HEK293 (cell line): ENCODE measurements around the gene TCEA2.

Experiments used
- GLIS1 ChIP-seq: fragments of 450-650 bp; formaldehyde crosslinking; IDR thresholded peaks from 2 replicates; pipeline ENCODE4 v1.5.1; 2016; ENCODE audit warnings: missing biosample characterization, missing genetic modification characterization
- GLIS2 ChIP-seq: fragments of 450-650 bp; formaldehyde crosslinking; IDR thresholded peaks from 2 replicates; pipeline ENCODE4 v1.5.1; 2016; ENCODE audit warnings: missing biosample characterization, missing genetic modification characterization
- HOXA7 ChIP-seq: sonication (generic); formaldehyde crosslinking; IDR thresholded peaks from 2 replicates; pipeline ENCODE4 v1.8.1; 2022; ENCODE audit warnings: missing genetic modification reagents, borderline replicate concordance
- HOXC10 ChIP-seq: sonication (generic); formaldehyde crosslinking; IDR thresholded peaks from 2 replicates; pipeline ENCODE4 v1.8.1; 2023; ENCODE audit warnings: mild to moderate bottlenecking, missing genetic modification reagents
- KLF16 ChIP-seq: fragments of 450-650 bp; formaldehyde crosslinking; IDR thresholded peaks from 2 replicates; pipeline ENCODE4 v1.5.1; 2017; ENCODE audit warnings: missing biosample characterization, missing genetic modification characterization
- KLF8 ChIP-seq: fragments of 450-650 bp; formaldehyde crosslinking; IDR thresholded peaks from 2 replicates; pipeline ENCODE4 v1.5.1; 2016; ENCODE audit warnings: missing biosample characterization, missing genetic modification characterization
- RBAK ChIP-seq: fragments of 450-650 bp; formaldehyde crosslinking; IDR thresholded peaks from 2 replicates; pipeline ENCODE4 v1.5.1; 2016; ENCODE audit warnings: missing biosample characterization, missing genetic modification characterization
- SP2 ChIP-seq: fragments of 450-650 bp; formaldehyde crosslinking; IDR thresholded peaks from 2 replicates; pipeline ENCODE4 v1.5.1; 2016; ENCODE audit warnings: missing biosample characterization, missing genetic modification characterization
- SP3 ChIP-seq: fragments of 450-650 bp; formaldehyde crosslinking; IDR thresholded peaks from 2 replicates; pipeline ENCODE4 v1.5.1; 2016; ENCODE audit warnings: missing biosample characterization, missing genetic modification characterization
- YY2 ChIP-seq: fragments of 450-650 bp; formaldehyde crosslinking; IDR thresholded peaks from 2 replicates; pipeline ENCODE4 v1.5.1; 2016; ENCODE audit warnings: missing biosample characterization, missing genetic modification characterization
- ZEB2 ChIP-seq: fragments of 450-650 bp; formaldehyde crosslinking; IDR thresholded peaks from 2 replicates; pipeline ENCODE4 v1.5.1; 2016; ENCODE audit warnings: missing biosample characterization, missing genetic modification characterization
- ZNF112 ChIP-seq: fragments of 450-650 bp; formaldehyde crosslinking; IDR thresholded peaks from 2 replicates; pipeline ENCODE4 v1.5.0; 2017; ENCODE audit warnings: missing biosample characterization, missing genetic modification characterization
- ZNF114 ChIP-seq: fragments of 450-650 bp; formaldehyde crosslinking; IDR thresholded peaks from 2 replicates; pipeline ENCODE4 v1.5.0; 2017; ENCODE audit warnings: missing biosample characterization, missing genetic modification characterization
- ZNF121 ChIP-seq: fragments of 450-650 bp; formaldehyde crosslinking; IDR thresholded peaks from 2 replicates; pipeline ENCODE4 v1.5.1; 2016; ENCODE audit warnings: missing biosample characterization, missing genetic modification characterization
- ZNF155 ChIP-seq: fragments of 450-650 bp; formaldehyde crosslinking; IDR thresholded peaks from 2 replicates; pipeline ENCODE4 v1.5.1; 2016; ENCODE audit warnings: missing biosample characterization, missing genetic modification characterization
- ZNF169 ChIP-seq: fragments of 450-650 bp; formaldehyde crosslinking; IDR thresholded peaks from 2 replicates; pipeline ENCODE4 v1.5.1; 2016; ENCODE audit warnings: missing biosample characterization, missing genetic modification characterization
- ZNF211 ChIP-seq: fragments of 450-650 bp; formaldehyde crosslinking; IDR thresholded peaks from 2 replicates; pipeline ENCODE4 v1.5.1; 2016; ENCODE audit warnings: low read depth, missing biosample characterization, missing genetic modification characterization
- ZNF214 ChIP-seq: fragments of 450-650 bp; formaldehyde crosslinking; IDR thresholded peaks from 2 replicates; pipeline ENCODE4 v1.5.1; 2017; ENCODE audit warnings: missing biosample characterization, mild to moderate bottlenecking, missing genetic modification characterization, borderline replicate concordance
- ZNF354C ChIP-seq: fragments of 450-650 bp; formaldehyde crosslinking; IDR thresholded peaks from 2 replicates; pipeline ENCODE4 v1.5.1; 2016; ENCODE audit warnings: missing biosample characterization, missing genetic modification characterization, low read depth, borderline replicate concordance
- ZNF423 ChIP-seq: fragments of 450-650 bp; formaldehyde crosslinking; IDR thresholded peaks from 2 replicates; pipeline ENCODE4 v1.5.1; 2016; ENCODE audit warnings: missing biosample characterization, missing genetic modification characterization
- ZNF548 ChIP-seq: fragments of 450-650 bp; formaldehyde crosslinking; IDR thresholded peaks from 2 replicates; pipeline ENCODE4 v1.5.1; 2016; ENCODE audit warnings: missing biosample characterization, missing genetic modification characterization
- ZNF549 ChIP-seq: fragments of 450-650 bp; IDR thresholded peaks from 2 replicates; pipeline ENCODE4 v1.5.1; 2018; ENCODE audit warnings: missing biosample characterization, missing genetic modification characterization, mild to moderate bottlenecking, inconsistent platforms, moderate library complexity
- ZNF560 ChIP-seq: fragments of 450-650 bp; formaldehyde crosslinking; IDR thresholded peaks from 2 replicates; pipeline ENCODE4 v1.5.1; 2017; ENCODE audit warnings: missing biosample characterization, missing genetic modification characterization, borderline replicate concordance
- ZNF610 ChIP-seq: fragments of 450-650 bp; formaldehyde crosslinking; IDR thresholded peaks from 2 replicates; pipeline ENCODE4 v1.5.1; 2016; ENCODE audit warnings: missing biosample characterization, missing genetic modification characterization, borderline replicate concordance
- ZNF624 ChIP-seq: fragments of 450-650 bp; formaldehyde crosslinking; IDR thresholded peaks from 2 replicates; pipeline ENCODE4 v1.5.1; 2017; ENCODE audit warnings: missing biosample characterization, missing genetic modification characterization
- ZNF626 ChIP-seq: fragments of 450-650 bp; sonication (Bioruptor Pico); formaldehyde crosslinking; IDR thresholded peaks from 2 replicates; pipeline ENCODE4 v1.5.1; 2018; ENCODE audit warnings: missing biosample characterization, missing genetic modification characterization, inconsistent platforms
- ZNF664 ChIP-seq: fragments of 450-650 bp; formaldehyde crosslinking; IDR thresholded peaks from 2 replicates; pipeline ENCODE4 v1.5.1; 2016; ENCODE audit warnings: missing biosample characterization, missing genetic modification characterization
- ZNF701 ChIP-seq: fragments of 450-650 bp; formaldehyde crosslinking; IDR thresholded peaks from 2 replicates; pipeline ENCODE4 v1.5.1; 2016; ENCODE audit warnings: missing biosample characterization, missing genetic modification characterization
- ZNF76 ChIP-seq: fragments of 450-650 bp; formaldehyde crosslinking; IDR thresholded peaks from 2 replicates; pipeline ENCODE4; 2016; ENCODE audit warnings: low read depth, missing biosample characterization, missing genetic modification characterization, borderline replicate concordance
- TF ChIP-seq, protein P1 (sequence below): fragments of 450-650 bp; IDR thresholded peaks from 2 replicates; pipeline ENCODE4 v1.5.1; 2018; ENCODE audit warnings: missing biosample characterization, missing genetic modification characterization
- TF ChIP-seq, protein P2 (sequence below): fragments of 450-650 bp; formaldehyde crosslinking; IDR thresholded peaks from 2 replicates; pipeline ENCODE4 v1.5.1; 2017; ENCODE audit warnings: missing biosample characterization, missing genetic modification characterization
- TF ChIP-seq, protein P3 (sequence below): fragments of 450-650 bp; formaldehyde crosslinking; IDR thresholded peaks from 2 replicates; pipeline ENCODE4 v1.5.1; 2017; ENCODE audit warnings: missing biosample characterization, missing genetic modification characterization
- TF ChIP-seq, protein P4 (sequence below): fragments of 450-650 bp; IDR thresholded peaks from 2 replicates; pipeline ENCODE4 v1.5.1; 2018; ENCODE audit warnings: missing biosample characterization, mild to moderate bottlenecking, missing genetic modification characterization
- TF ChIP-seq, protein P5 (sequence below): fragments of 450-650 bp; formaldehyde crosslinking; IDR thresholded peaks from 2 replicates; pipeline ENCODE4 v1.5.1; 2017; ENCODE audit warnings: missing biosample characterization, missing genetic modification characterization

Gene TCEA2

DNA sequence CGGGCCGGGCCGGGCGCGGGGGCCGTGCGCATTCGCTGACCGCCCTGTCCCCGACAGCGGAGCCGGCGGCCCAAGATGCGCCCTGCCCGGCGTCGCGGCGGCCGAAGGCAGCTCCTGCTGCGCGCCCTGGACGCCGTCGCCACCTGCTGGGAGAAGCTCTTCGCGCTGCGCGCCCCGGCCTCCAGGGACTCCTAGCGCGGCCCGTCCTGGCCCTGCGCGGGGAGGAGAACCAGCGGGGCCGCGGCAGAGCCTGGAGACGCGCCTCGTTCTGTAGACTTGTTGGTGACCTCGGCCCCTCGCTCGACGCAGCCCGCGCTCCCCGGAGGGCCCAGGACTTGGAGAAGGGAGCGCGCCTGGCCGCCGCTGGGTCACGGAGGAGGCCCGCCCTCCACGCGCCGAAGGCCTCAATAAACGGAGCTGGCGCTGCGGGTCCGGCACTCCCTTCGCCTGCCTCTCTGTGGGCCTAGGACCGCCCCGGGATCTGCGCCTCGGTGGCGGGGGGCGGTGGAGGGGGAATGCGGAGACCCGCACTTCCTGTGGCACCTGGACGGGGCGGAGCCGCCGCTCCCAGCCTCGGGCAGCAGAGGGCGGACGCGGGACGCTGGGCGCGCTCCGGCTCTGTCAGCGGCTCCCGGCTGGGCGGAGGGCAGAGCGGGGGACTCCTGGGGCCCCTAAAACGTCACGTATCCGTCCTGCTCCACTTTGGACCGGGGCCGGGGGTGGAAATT is 24.3 kb upstream of the TCEA2 start (continued):
- TF ChIP-seq, protein P1, sequence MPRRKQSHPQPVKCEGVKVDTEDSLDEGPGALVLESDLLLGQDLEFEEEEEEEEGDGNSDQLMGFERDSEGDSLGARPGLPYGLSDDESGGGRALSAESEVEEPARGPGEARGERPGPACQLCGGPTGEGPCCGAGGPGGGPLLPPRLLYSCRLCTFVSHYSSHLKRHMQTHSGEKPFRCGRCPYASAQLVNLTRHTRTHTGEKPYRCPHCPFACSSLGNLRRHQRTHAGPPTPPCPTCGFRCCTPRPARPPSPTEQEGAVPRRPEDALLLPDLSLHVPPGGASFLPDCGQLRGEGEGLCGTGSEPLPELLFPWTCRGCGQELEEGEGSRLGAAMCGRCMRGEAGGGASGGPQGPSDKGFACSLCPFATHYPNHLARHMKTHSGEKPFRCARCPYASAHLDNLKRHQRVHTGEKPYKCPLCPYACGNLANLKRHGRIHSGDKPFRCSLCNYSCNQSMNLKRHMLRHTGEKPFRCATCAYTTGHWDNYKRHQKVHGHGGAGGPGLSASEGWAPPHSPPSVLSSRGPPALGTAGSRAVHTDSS (tag by site-specific recombination) = peak; percentile 23; the same call in 1 of the 2 replicates
- TF ChIP-seq KLF16 (tag by site-specific recombination) (no peak; the same call in none of the 2 replicates), GLIS2 (tag by site-specific recombination) (peak; percentile 71), ZNF76 (tag by site-specific recombination) (peak; percentile 55; the same call in 1 of the 2 replicates), ZNF624 (tag by site-specific recombination) (no peak), ZNF423 (tag by site-specific recombination) (peak; percentile 90), ZNF354C (tag by site-specific recombination) (no peak), ZNF169 (no peak), HOXC10 (CRISPR knock-in tag) (no peak), SP3 (tag by site-specific recombination) (peak; percentile 74), SP2 (tag by site-specific recombination) (peak; percentile 89), ZNF701 (tag by site-specific recombination) (no peak), ZNF155 (no peak), ZNF610 (tag by site-specific recombination) (peak; percentile 45; the same call in 1 of the 2 replicates), ZNF211 (tag by site-specific recombination) (no peak), ZNF121 (tag by site-specific recombination) (no peak), ZNF664 (tag by site-specific recombination) (no peak), ZEB2 (tag by site-specific recombination) (peak; percentile 71), ZNF114 (tag by site-specific recombination) (no peak), ZNF112 (no peak), ZNF560 (no peak), ZNF626 (no peak), ZNF549 (tag by site-specific recombination) (no peak), HOXA7 (no peak), YY2 (tag by site-specific recombination) (no peak), ZNF548 (tag by site-specific recombination) (no peak), KLF8 (peak; percentile 61; the same call in 1 of the 2 replicates), RBAK (tag by site-specific recombination) (no peak), GLIS1 (tag by site-specific recombination) (peak; percentile 63), ZNF214 (tag by site-specific recombination) (no peak)
- TF ChIP-seq, protein P2, sequence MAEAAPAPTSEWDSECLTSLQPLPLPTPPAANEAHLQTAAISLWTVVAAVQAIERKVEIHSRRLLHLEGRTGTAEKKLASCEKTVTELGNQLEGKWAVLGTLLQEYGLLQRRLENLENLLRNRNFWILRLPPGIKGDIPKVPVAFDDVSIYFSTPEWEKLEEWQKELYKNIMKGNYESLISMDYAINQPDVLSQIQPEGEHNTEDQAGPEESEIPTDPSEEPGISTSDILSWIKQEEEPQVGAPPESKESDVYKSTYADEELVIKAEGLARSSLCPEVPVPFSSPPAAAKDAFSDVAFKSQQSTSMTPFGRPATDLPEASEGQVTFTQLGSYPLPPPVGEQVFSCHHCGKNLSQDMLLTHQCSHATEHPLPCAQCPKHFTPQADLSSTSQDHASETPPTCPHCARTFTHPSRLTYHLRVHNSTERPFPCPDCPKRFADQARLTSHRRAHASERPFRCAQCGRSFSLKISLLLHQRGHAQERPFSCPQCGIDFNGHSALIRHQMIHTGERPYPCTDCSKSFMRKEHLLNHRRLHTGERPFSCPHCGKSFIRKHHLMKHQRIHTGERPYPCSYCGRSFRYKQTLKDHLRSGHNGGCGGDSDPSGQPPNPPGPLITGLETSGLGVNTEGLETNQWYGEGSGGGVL = peak; percentile 93
- TF ChIP-seq, protein P3, sequence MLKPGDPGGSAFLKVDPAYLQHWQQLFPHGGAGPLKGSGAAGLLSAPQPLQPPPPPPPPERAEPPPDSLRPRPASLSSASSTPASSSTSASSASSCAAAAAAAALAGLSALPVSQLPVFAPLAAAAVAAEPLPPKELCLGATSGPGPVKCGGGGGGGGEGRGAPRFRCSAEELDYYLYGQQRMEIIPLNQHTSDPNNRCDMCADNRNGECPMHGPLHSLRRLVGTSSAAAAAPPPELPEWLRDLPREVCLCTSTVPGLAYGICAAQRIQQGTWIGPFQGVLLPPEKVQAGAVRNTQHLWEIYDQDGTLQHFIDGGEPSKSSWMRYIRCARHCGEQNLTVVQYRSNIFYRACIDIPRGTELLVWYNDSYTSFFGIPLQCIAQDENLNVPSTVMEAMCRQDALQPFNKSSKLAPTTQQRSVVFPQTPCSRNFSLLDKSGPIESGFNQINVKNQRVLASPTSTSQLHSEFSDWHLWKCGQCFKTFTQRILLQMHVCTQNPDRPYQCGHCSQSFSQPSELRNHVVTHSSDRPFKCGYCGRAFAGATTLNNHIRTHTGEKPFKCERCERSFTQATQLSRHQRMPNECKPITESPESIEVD (tag by site-specific recombination) = no peak
- TF ChIP-seq, protein P4, sequence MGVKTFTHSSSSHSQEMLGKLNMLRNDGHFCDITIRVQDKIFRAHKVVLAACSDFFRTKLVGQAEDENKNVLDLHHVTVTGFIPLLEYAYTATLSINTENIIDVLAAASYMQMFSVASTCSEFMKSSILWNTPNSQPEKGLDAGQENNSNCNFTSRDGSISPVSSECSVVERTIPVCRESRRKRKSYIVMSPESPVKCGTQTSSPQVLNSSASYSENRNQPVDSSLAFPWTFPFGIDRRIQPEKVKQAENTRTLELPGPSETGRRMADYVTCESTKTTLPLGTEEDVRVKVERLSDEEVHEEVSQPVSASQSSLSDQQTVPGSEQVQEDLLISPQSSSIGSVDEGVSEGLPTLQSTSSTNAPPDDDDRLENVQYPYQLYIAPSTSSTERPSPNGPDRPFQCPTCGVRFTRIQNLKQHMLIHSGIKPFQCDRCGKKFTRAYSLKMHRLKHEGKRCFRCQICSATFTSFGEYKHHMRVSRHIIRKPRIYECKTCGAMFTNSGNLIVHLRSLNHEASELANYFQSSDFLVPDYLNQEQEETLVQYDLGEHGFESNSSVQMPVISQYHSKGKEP = 0 out of 2 replicates have a peak, but pooled peaks have one; percentile 17
- TF ChIP-seq, protein P5, sequence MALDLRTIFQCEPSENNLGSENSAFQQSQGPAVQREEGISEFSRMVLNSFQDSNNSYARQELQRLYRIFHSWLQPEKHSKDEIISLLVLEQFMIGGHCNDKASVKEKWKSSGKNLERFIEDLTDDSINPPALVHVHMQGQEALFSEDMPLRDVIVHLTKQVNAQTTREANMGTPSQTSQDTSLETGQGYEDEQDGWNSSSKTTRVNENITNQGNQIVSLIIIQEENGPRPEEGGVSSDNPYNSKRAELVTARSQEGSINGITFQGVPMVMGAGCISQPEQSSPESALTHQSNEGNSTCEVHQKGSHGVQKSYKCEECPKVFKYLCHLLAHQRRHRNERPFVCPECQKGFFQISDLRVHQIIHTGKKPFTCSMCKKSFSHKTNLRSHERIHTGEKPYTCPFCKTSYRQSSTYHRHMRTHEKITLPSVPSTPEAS = no peak
